OCI-LY7 (cell line): ENCODE data around the gene FHIT. TPM values are rescaled to one million over a fixed set of nuclear protein-coding genes. Genes with fewer than 3 reads are reported as not detected.

Experiments used
- BruUV-seq: library from RNA; stranded (reverse); fragments of 400-500 nt; replicated peaks from 2 replicates; lab custom pipeline; 2021; lab: Mats Ljungman, UMichigan
- CTCF ChIA-PET: fragments of 300-600 bp; sonication (Branson Sonifier 250); formaldehyde crosslinking; loops from one replicate; lab custom pipeline; 2022; ENCODE audit warnings: antibody characterized with exemption; ENCODE audit not compliant: unreplicated experiment; lab: Charles Lee
- POLR2A ChIA-PET: fragments of 300-600 bp; sonication (Branson Sonifier 250); formaldehyde crosslinking; loops from one replicate; lab custom pipeline; 2022; ENCODE audit warnings: antibody characterized with exemption; lab: Charles Lee
- DNase-seq: peaks from one replicate; pipeline ENCODE4 v3.0.0-alpha.2; 2015; ENCODE audit warnings: low spot score
- H2AFZ ChIP-seq: fragments of 200-600 bp; sonication (generic), shearing (Covaris generic); 2 replicates; pipeline ENCODE4 v1.6.1; 2014; ENCODE audit warnings: mild to moderate bottlenecking, antibody characterized with exemption, low read length, moderate library complexity
- H3K27ac ChIP-seq: fragments of 200-600 bp; sonication (generic); 2 replicates; pipeline ENCODE4 v1.5.1; 2014; ENCODE audit warnings: mixed run types, low read depth, mild to moderate bottlenecking, moderate library complexity, low read length, inconsistent platforms; ENCODE audit not compliant: poor library complexity, severe bottlenecking
- H3K36me3 ChIP-seq: fragments of 200-600 bp; sonication (generic); 2 replicates; pipeline ENCODE4 v1.6.1; 2014; ENCODE audit warnings: mild to moderate bottlenecking, antibody characterized with exemption, low read length, moderate library complexity, mixed read lengths; ENCODE audit not compliant: insufficient read depth
- H3K4me1 ChIP-seq: fragments of 200-600 bp; sonication (generic); 2 replicates; pipeline ENCODE4 v1.5.1; 2014; ENCODE audit warnings: mild to moderate bottlenecking, low read length; ENCODE audit not compliant: insufficient read depth, poor library complexity, severe bottlenecking
- H3K4me2 ChIP-seq: fragments of 200-600 bp; sonication (generic); 2 replicates; pipeline ENCODE4 v1.6.1; 2014; ENCODE audit warnings: mild to moderate bottlenecking, low read length
- H3K4me3 ChIP-seq: fragments of 200-600 bp; sonication (generic); 2 replicates; pipeline ENCODE4 v1.5.1; 2014; ENCODE audit warnings: mild to moderate bottlenecking, low read depth, low read length; ENCODE audit not compliant: poor library complexity, severe bottlenecking
- H3K79me2 ChIP-seq: fragments of 200-600 bp; sonication (generic); 2 replicates; pipeline ENCODE4 v1.6.1; 2016; ENCODE audit warnings: low read depth, mild to moderate bottlenecking, low read length, moderate library complexity, mixed read lengths; ENCODE audit not compliant: insufficient read depth
- H3K9me2 ChIP-seq: fragments of 200-600 bp; sonication (generic); 2 replicates; pipeline ENCODE4 v1.6.1; 2016; ENCODE audit warnings: mild to moderate bottlenecking, low read length, mixed read lengths; ENCODE audit not compliant: insufficient read depth
- H3K9me3 ChIP-seq: fragments of 200-600 bp; sonication (generic); 2 replicates; pipeline ENCODE4 v1.6.1; 2014; ENCODE audit warnings: mild to moderate bottlenecking, mixed run types, low read length, mixed read lengths
- H4K20me1 ChIP-seq: fragments of 200-600 bp; sonication (generic); 2 replicates; pipeline ENCODE4 v1.6.1; 2014; ENCODE audit warnings: mild to moderate bottlenecking, antibody characterized with exemption, low read length, moderate library complexity, mixed read lengths; ENCODE audit not compliant: insufficient read depth
- CTCF ChIP-seq: fragments of 200-600 bp; sonication (generic); conservative IDR thresholded peaks from 2 replicates; pipeline ENCODE4 v1.5.1; 2014; ENCODE audit warnings: mild to moderate bottlenecking, antibody characterized with exemption, low read length, moderate library complexity, mixed read lengths
- EZH2phosphoT487 ChIP-seq: fragments of 200-600 bp; sonication (generic); IDR thresholded peaks from 2 replicates; pipeline ENCODE4 v1.6.1; 2018; ENCODE audit warnings: low read depth, borderline replicate concordance, mild to moderate bottlenecking, mixed run types, antibody characterized with exemption, low read length, moderate library complexity, mixed read lengths
- intact Hi-C: fragments of 100-400 bp; cut with micrococcal nuclease; formaldehyde crosslinking; loops from one replicate; pipeline ENCODE4 v1.10.0; 2022; ENCODE audit not compliant: unreplicated experiment
- total RNA-seq, 2 experiments: library from RNA; depleted of rRNA in 1 of 2; stranded (reverse); fragments of >200 nt in 1 of 2; shearing (Covaris generic) in 1 of 2; gene quantifications; 2 replicates each; pipeline ENCODE4 v1.2.3, GENCODE V29; 2014 to 2022

Gene FHIT
- total RNA-seq, 2 experiments from 2014 or later, result 5.0 to 10.9 TPM

GRCh38 chr3:60147249-60147950 lies 1103.9 kb downstream of the FHIT start:
- H3K27ac ChIP-seq, result no peak overlapping the region
- ChIA-PET POLR2A (interaction anchor here (0.7 to 1.5 kb wide), 3 partner anchors 8 to 727 kb away, joined by 3 to 5 read pairs (median 4); no protein-coding TSS in a partner anchor), CTCF (no interaction called here)
- no peaks in the 10 kb centered on the region for H3K9me3 ChIP-seq
- no peaks in the 10 kb centered on the region for H3K79me2 ChIP-seq
- no TSS peak for BruUV-seq
- no peak overlapping the region for H2AFZ ChIP-seq
- no peak overlapping the region for H3K4me2 ChIP-seq
- no peak for DNase-seq
- no peak overlapping the region for H3K4me3 ChIP-seq
- H3K9me2 ChIP-seq, result no peaks in the 10 kb centered on the region
- TF ChIP-seq CTCF (no peak), EZH2phosphoT487 (no peak)
- H3K4me1 ChIP-seq, result no peaks in the 10 kb centered on the region
- intact Hi-C loops, result no loop called here
- no peaks in the 10 kb centered on the region for H4K20me1 ChIP-seq
- no peaks in the 10 kb centered on the region for H3K36me3 ChIP-seq

- no TSS peak for BruUV-seq
- ChIA-PET CTCF (no interaction called here), POLR2A (interaction anchor here (1.4 to 1.5 kb wide), 2 partner anchors 10 to 13 kb away, joined by 4 to 5 read pairs; no protein-coding TSS in a partner anchor)
- no peak for DNase-seq
- Histone ChIP-seq H2AFZ (no peak overlapping the region), H3K4me2 (no peak overlapping the region), H3K79me2 (no peaks in the 10 kb centered on the region), H3K9me2 (no peaks in the 10 kb centered on the region), H3K36me3 (no peaks in the 10 kb centered on the region), H4K20me1 (no peaks in the 10 kb centered on the region), H3K9me3 (no peaks in the 10 kb centered on the region), H3K27ac (no peak overlapping the region), H3K4me1 (no peaks in the 10 kb centered on the region), H3K4me3 (no peak overlapping the region)
- TF ChIP-seq CTCF, result no peak
- TF ChIP-seq EZH2phosphoT487, result no peak
- intact Hi-C loops, result no loop called here
Measured at GRCh38 chr3:60146121-60146520, 1105.1 kb downstream of the FHIT start.

GRCh38 chr3:60144071-60144470 lies 1107.2 kb downstream of the FHIT start:
- no peaks in the 10 kb centered on the region for H3K9me2 ChIP-seq
- POLR2A ChIA-PET, result no interaction called here
- no peaks in the 10 kb centered on the region for H3K9me3 ChIP-seq
- CTCF ChIA-PET, result no interaction called here
- no peak overlapping the region for H3K4me2 ChIP-seq
- TF ChIP-seq CTCF (no peak), EZH2phosphoT487 (no peak)
- H3K27ac ChIP-seq, result no peak overlapping the region
- DNase-seq, result no peak
- no TSS peak for BruUV-seq
- H4K20me1 ChIP-seq, result no peaks in the 10 kb centered on the region
- intact Hi-C loops, result no loop called here
- no peak overlapping the region for H2AFZ ChIP-seq
- no peaks in the 10 kb centered on the region for H3K36me3 ChIP-seq
- no peak overlapping the region for H3K4me3 ChIP-seq
- H3K79me2 ChIP-seq, result no peaks in the 10 kb centered on the region
- H3K4me1 ChIP-seq, result no peaks in the 10 kb centered on the region
